GM19372 (cell line): ENCODE measurements around the gene UNC13B.

Experiments used
- ATAC-seq: cut with Tn5 transposase; IDR thresholded peaks from one replicate; pipeline ENCODE4 v1.9.1; 2021; ENCODE audit warnings: mild to moderate bottlenecking, low read depth, moderate library complexity; ENCODE audit not compliant: unreplicated experiment

The UNC13B gene

GRCh38 chr9:35415402-35416097 lies 253.7 kb downstream of the UNC13B start:
- no peak for ATAC-seq

- no peak for ATAC-seq
Measured at GRCh38 chr9:35416098-35416427, 254.3 kb downstream of the UNC13B start.

GRCh38 chr9:35422346-35422745 lies 260.5 kb downstream of the UNC13B start:
- ATAC-seq = no peak

- no peak for ATAC-seq
Measured at GRCh38 chr9:35422753-35423152, 260.9 kb downstream of the UNC13B start.

- no peak for ATAC-seq
Measured at GRCh38 chr9:35423499-35423898, 261.7 kb downstream of the UNC13B start.

- ATAC-seq = no peak
Measured at GRCh38 chr9:35424356-35425352, 262.8 kb downstream of the UNC13B start.

GRCh38 chr9:35426627-35427026 lies 264.8 kb downstream of the UNC13B start:
- no peak for ATAC-seq

- no peak for ATAC-seq
Measured at GRCh38 chr9:35431467-35431866, 269.7 kb downstream of the UNC13B start.

GRCh38 chr9:35432076-35432475 lies 270.3 kb downstream of the UNC13B start:
- ATAC-seq = no peak

- ATAC-seq = no peak
Measured at GRCh38 chr9:35436933-35437332, 275.1 kb downstream of the UNC13B start.

- ATAC-seq = no peak
Measured at GRCh38 chr9:35446012-35446411, 284.2 kb downstream of the UNC13B start.

- no peak for ATAC-seq
Measured at GRCh38 chr9:35448496-35448895, 286.7 kb downstream of the UNC13B start.

- no peak for ATAC-seq
Measured at GRCh38 chr9:35452481-35452880, 290.7 kb downstream of the UNC13B start.

- ATAC-seq = no peak
Measured at GRCh38 chr9:35453786-35454185, 292.0 kb downstream of the UNC13B start.
